PFSK-1 (cell line): ENCODE data around the gene FRMD4B.

ENCODE experiments used
- FOXP2 ChIP-seq: optimal IDR thresholded peaks from 2 replicates; pipeline ENCODE3; 2011; ENCODE audit warnings: borderline replicate concordance, control low read depth, inconsistent platforms; ENCODE audit not compliant: insufficient read depth; ENCODE audit errors: extremely low read length, extremely low read depth
- POLR2AphosphoS5 ChIP-seq: IDR thresholded peaks from 2 replicates; pipeline ENCODE4 v1.6.1; 2012; ENCODE audit warnings: low read depth, mild to moderate bottlenecking, control low read depth, low read length, moderate library complexity
- REST ChIP-seq, 2 experiments: IDR thresholded peaks; 2 replicates each; pipeline versions ENCODE4 v1.6.1 to v1.8.0; 2011 to 2012; ENCODE audit warnings: low read depth in 2 of 2, low read length in 2 of 2, control low read depth in 1 of 2, inconsistent platforms in 1 of 2, mild to moderate bottlenecking in 1 of 2, moderate library complexity in 1 of 2; ENCODE audit not compliant: insufficient read depth in 1 of 2
- SIN3A ChIP-seq: IDR thresholded peaks from 2 replicates; pipeline ENCODE4 v1.6.1; 2012; ENCODE audit warnings: mild to moderate bottlenecking, low read length, moderate library complexity, borderline replicate concordance; ENCODE audit not compliant: insufficient read depth
- TAF1 ChIP-seq: IDR thresholded peaks from 2 replicates; pipeline ENCODE4 v1.6.1; 2012; ENCODE audit warnings: low read length, control low read depth, borderline replicate concordance; ENCODE audit not compliant: insufficient read depth

Gene FRMD4B

GRCh38 chr3:69409831-69410230 lies 23.9 kb upstream of the FRMD4B start:
- TF ChIP-seq TAF1 (no peak), SIN3A (no peak), REST (IDR thresholded peaks at IDR 0.05; ENCODE audit: insufficient read depth in 1 of 2, low read depth in 2 of 2, low read length in 2 of 2) (no peak), FOXP2 (no peak), POLR2AphosphoS5 (no peak)

- TF ChIP-seq FOXP2 (no peak), POLR2AphosphoS5 (no peak), TAF1 (no peak), REST (IDR thresholded peaks at IDR 0.05; ENCODE audit: insufficient read depth in 1 of 2, low read depth in 2 of 2, low read length in 2 of 2) (no peak), SIN3A (no peak)
Measured at GRCh38 chr3:69409011-69409410, 23.1 kb upstream of the FRMD4B start.

- no peak for TF ChIP-seq SIN3A
- TF ChIP-seq REST (IDR thresholded peaks at IDR 0.05; ENCODE audit: insufficient read depth in 1 of 2, low read depth in 2 of 2, low read length in 2 of 2), result no peak
- no peak for TF ChIP-seq FOXP2
- TF ChIP-seq TAF1, result no peak
- TF ChIP-seq POLR2AphosphoS5, result no peak
Measured at GRCh38 chr3:69408542-69408941, 22.7 kb upstream of the FRMD4B start.

GRCh38 chr3:69407908-69408307 lies 22.0 kb upstream of the FRMD4B start:
- TF ChIP-seq POLR2AphosphoS5, result no peak
- TF ChIP-seq SIN3A, result no peak
- no peak for TF ChIP-seq FOXP2
- TF ChIP-seq TAF1, result no peak
- no peak for TF ChIP-seq REST (IDR thresholded peaks at IDR 0.05; ENCODE audit: insufficient read depth in 1 of 2, low read depth in 2 of 2, low read length in 2 of 2)

GRCh38 chr3:69406163-69406562 lies 20.3 kb upstream of the FRMD4B start:
- TF ChIP-seq TAF1 (no peak), SIN3A (no peak), FOXP2 (no peak), POLR2AphosphoS5 (no peak), REST (IDR thresholded peaks at IDR 0.05; ENCODE audit: insufficient read depth in 1 of 2, low read depth in 2 of 2, low read length in 2 of 2) (no peak)
